GM19240 (cell line): ENCODE results near the gene RPS6KA3.

Experiments
- DNase-seq: peaks from one replicate; pipeline ENCODE4 v3.0.0; 2011; ENCODE audit warnings: low spot score; ENCODE audit not compliant: insufficient read length

Gene RPS6KA3

DNA sequence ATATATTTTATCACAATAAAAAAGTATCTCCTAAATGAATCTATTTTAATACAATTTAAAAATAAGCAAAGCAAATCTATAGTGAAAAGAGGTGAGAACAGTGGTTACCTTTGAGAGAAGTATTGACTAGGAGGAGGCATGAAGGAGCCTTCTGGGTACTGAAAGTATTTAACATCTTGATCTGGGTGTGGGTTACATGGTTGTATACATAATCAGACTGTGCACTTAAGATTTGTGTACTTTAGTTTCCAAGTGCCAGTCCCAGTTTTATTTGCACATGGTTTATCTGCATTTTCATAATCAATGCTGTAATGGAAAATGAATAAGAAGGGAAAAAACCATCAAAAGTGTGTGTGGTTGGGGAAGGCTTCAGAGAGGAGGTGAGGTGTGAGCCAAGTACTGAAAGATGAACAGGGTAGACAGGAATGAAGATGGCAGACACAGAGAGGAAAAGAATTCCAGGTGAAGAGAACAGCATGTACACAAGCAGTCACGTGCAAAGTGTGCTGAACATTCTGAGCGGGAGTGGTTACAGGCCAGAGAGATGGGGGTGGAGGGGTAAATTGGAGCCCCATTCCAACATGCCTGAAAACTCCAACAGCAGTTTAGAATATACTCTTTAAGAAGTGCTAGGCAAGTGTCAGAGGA, 164.7 kb downstream of the RPS6KA3 start:
- no peak for DNase-seq
